Lower lobe of right lung (tissue), 2 donors: Measurements from ENCODE around the gene RNU1-3. TPM values are rescaled to one million over a fixed set of nuclear protein-coding genes. Genes with fewer than 3 reads are reported as not detected.
A peak's percentile ranks its signal among the peaks of the same experiment; 100 is the strongest.
"Not testable (repeated sequence)": the region's sequence is repeated elsewhere in the genome, so short reads cannot be mapped to it uniquely, and the experiment has no call there.

Experiments used
- ATAC-seq, 2 donors: fragments of 200-7000 bp; cut with Tn5 transposase; one replicate each; pipeline ENCODE4 v1.9.1; 2020 to 2022; ENCODE audit warnings: mild to moderate bottlenecking in 2 of 2, moderate library complexity in 2 of 2
- DNase-seq: peaks from one replicate; pipeline ENCODE4 v3.0.0-alpha.2; 2020
- H3K27ac ChIP-seq: fragments of 200-600 bp; one replicate; pipeline ENCODE4 v1.8.0; 2022
- H3K27me3 ChIP-seq: fragments of 200-600 bp; one replicate; pipeline ENCODE4 v1.8.0; 2022; ENCODE audit warnings: low read depth
- H3K36me3 ChIP-seq: fragments of 200-600 bp; one replicate; pipeline ENCODE4 v1.8.0; 2022; ENCODE audit warnings: mild to moderate bottlenecking
- H3K4me1 ChIP-seq: fragments of 200-600 bp; one replicate; pipeline ENCODE4 v1.8.0; 2022
- H3K4me3 ChIP-seq: fragments of 200-600 bp; one replicate; pipeline ENCODE4 v1.8.0; 2022; ENCODE audit warnings: mild to moderate bottlenecking
- H3K9me3 ChIP-seq: fragments of 200-600 bp; one replicate; pipeline ENCODE4 v1.8.0; 2022
- CTCF ChIP-seq: fragments of 200-600 bp; IDR thresholded peaks from one replicate; pipeline ENCODE4 v1.8.0; 2022; ENCODE audit warnings: antibody characterized with exemption, mild to moderate bottlenecking
- intact Hi-C: fragments of 100-400 bp; cut with DNase I; formaldehyde crosslinking; loops from one replicate; pipeline ENCODE4 v1.11.0; 2022
- total RNA-seq: library from RNA; stranded (reverse); fragmentation: NEBNext Ultra II Directional; extraction: Animal tissue kit (Norgen Biotek cat#: 25700); gene quantifications from one replicate; pipeline ENCODE4 v1.2.1, GENCODE V29; 2021
- donor health status: DM: no; HTN: yes; CAD: no; lungs with severe emphysema.

RNU1-3 gene
- total RNA-seq, 1 donor from 2014 or later: 6,803 TPM

GRCh38 chr1:16703602-16704001 lies 36.9 kb upstream of the RNU1-3 start:
- H3K27ac ChIP-seq, ATAC-seq, DNase-seq, intact Hi-C loops, H3K4me3 ChIP-seq, H3K4me1 ChIP-seq, H3K36me3 ChIP-seq, H3K9me3 ChIP-seq, H3K27me3 ChIP-seq: not testable (repeated sequence)

GRCh38 chr1:16703141-16703540 lies 36.4 kb upstream of the RNU1-3 start:
- peak; percentile 14 for TF ChIP-seq CTCF
- H3K9me3 ChIP-seq, DNase-seq, H3K27ac ChIP-seq, H3K4me1 ChIP-seq, intact Hi-C loops, H3K27me3 ChIP-seq, H3K4me3 ChIP-seq, H3K36me3 ChIP-seq: not testable (repeated sequence)
- ATAC-seq: peak; percentile 49 to 57

GRCh38 chr1:16702280-16702679 lies 35.5 kb upstream of the RNU1-3 start:
- H3K4me3 ChIP-seq, DNase-seq, H3K9me3 ChIP-seq, ATAC-seq, H3K27ac ChIP-seq, H3K36me3 ChIP-seq, intact Hi-C loops, H3K27me3 ChIP-seq, H3K4me1 ChIP-seq: not testable (repeated sequence)

GRCh38 chr1:16701189-16701588 lies 34.4 kb upstream of the RNU1-3 start:
- DNase-seq, intact Hi-C loops, H3K9me3 ChIP-seq: not testable (repeated sequence)

GRCh38 chr1:16700138-16700895 lies 33.6 kb upstream of the RNU1-3 start:
- intact Hi-C loops, H3K36me3 ChIP-seq, DNase-seq, H3K27me3 ChIP-seq, H3K9me3 ChIP-seq, H3K27ac ChIP-seq, H3K4me3 ChIP-seq, H3K4me1 ChIP-seq: not testable (repeated sequence)
- peak in 1 of 2 donors; percentile 37 for ATAC-seq

More at GRCh38 chr1:16701189-16701588, 34.4 kb upstream of the RNU1-3 start:
- H3K36me3 ChIP-seq, H3K4me3 ChIP-seq, H3K27me3 ChIP-seq, H3K4me1 ChIP-seq, H3K27ac ChIP-seq: not testable (repeated sequence)
- peak in 1 of 2 donors; percentile 27 for ATAC-seq

GRCh38 chr1:16699440-16699839 lies 32.7 kb upstream of the RNU1-3 start:
- DNase-seq, H3K4me3 ChIP-seq, H3K27ac ChIP-seq, H3K9me3 ChIP-seq, intact Hi-C loops, ATAC-seq, H3K4me1 ChIP-seq, H3K27me3 ChIP-seq, H3K36me3 ChIP-seq: not testable (repeated sequence)

- ATAC-seq, intact Hi-C loops, H3K27me3 ChIP-seq, H3K4me1 ChIP-seq, H3K36me3 ChIP-seq, H3K4me3 ChIP-seq, DNase-seq, H3K9me3 ChIP-seq, H3K27ac ChIP-seq: not testable (repeated sequence)
Measured at GRCh38 chr1:16697152-16697551, 30.4 kb upstream of the RNU1-3 start.

- H3K9me3 ChIP-seq, H3K27me3 ChIP-seq, intact Hi-C loops, H3K4me3 ChIP-seq, DNase-seq, H3K4me1 ChIP-seq, H3K36me3 ChIP-seq, ATAC-seq, H3K27ac ChIP-seq: not testable (repeated sequence)
Measured at GRCh38 chr1:16696507-16697150, 29.9 kb upstream of the RNU1-3 start.

GRCh38 chr1:16694308-16694702 lies 27.6 kb upstream of the RNU1-3 start:
- H3K36me3 ChIP-seq, H3K27me3 ChIP-seq, DNase-seq, H3K9me3 ChIP-seq, intact Hi-C loops, H3K4me3 ChIP-seq, ATAC-seq, H3K4me1 ChIP-seq, H3K27ac ChIP-seq: not testable (repeated sequence)

GRCh38 chr1:16693449-16694307 lies 26.9 kb upstream of the RNU1-3 start:
- H3K4me1 ChIP-seq, DNase-seq, H3K27me3 ChIP-seq, H3K27ac ChIP-seq, H3K9me3 ChIP-seq, intact Hi-C loops, H3K4me3 ChIP-seq, H3K36me3 ChIP-seq: not testable (repeated sequence)
- peak in 1 of 2 donors; percentile 11 for ATAC-seq

GRCh38 chr1:16692717-16693448 lies 26.1 kb upstream of the RNU1-3 start:
- H3K4me1 ChIP-seq, H3K4me3 ChIP-seq, H3K36me3 ChIP-seq, H3K9me3 ChIP-seq, intact Hi-C loops, DNase-seq, H3K27me3 ChIP-seq, H3K27ac ChIP-seq: not testable (repeated sequence)
- ATAC-seq: peak in 1 of 2 donors; percentile 11

GRCh38 chr1:16692283-16692682 lies 25.5 kb upstream of the RNU1-3 start:
- H3K4me1 ChIP-seq, H3K9me3 ChIP-seq, H3K27me3 ChIP-seq, DNase-seq, H3K4me3 ChIP-seq, H3K27ac ChIP-seq, ATAC-seq, H3K36me3 ChIP-seq, intact Hi-C loops: not testable (repeated sequence)
